ENCODE results near the gene KRTAP1-1.
"Not testable (repeated sequence)": the region's sequence is repeated elsewhere in the genome, so short reads cannot be mapped to it uniquely, and the experiment has no call there.

DNA sequence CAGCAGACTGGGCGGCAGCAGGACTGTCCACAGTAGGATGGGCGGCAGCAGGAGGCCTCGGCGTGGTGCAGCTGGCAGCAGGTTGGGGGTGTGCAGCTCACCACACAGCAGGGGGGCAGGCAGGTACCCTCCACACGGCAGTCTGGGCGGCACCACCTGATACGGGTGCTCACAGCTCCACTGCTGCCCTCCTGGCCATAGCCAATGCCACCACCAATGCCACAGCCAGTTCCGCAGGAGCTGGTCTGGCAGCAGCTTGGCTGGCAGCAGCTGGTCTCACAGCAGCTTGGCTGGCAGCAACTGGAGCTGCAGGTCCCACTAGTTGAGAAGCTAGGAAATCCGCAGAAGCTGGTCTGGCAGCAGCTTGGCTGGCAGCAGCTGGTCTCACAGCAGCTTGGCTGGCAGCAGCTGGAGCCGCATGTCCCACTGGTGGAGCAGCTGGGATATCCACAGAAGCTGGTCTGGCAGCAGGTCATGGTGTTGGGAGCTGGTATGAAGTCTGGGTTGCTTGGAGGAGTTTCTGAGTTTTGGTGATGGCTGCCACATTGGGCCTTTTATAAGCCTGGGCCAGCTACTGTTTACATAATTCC, 6.8 kb downstream of the KRTAP1-1 start, which contains the start of gene KRTAP1-3:
- TF ChIP-seq, protein P1, sequence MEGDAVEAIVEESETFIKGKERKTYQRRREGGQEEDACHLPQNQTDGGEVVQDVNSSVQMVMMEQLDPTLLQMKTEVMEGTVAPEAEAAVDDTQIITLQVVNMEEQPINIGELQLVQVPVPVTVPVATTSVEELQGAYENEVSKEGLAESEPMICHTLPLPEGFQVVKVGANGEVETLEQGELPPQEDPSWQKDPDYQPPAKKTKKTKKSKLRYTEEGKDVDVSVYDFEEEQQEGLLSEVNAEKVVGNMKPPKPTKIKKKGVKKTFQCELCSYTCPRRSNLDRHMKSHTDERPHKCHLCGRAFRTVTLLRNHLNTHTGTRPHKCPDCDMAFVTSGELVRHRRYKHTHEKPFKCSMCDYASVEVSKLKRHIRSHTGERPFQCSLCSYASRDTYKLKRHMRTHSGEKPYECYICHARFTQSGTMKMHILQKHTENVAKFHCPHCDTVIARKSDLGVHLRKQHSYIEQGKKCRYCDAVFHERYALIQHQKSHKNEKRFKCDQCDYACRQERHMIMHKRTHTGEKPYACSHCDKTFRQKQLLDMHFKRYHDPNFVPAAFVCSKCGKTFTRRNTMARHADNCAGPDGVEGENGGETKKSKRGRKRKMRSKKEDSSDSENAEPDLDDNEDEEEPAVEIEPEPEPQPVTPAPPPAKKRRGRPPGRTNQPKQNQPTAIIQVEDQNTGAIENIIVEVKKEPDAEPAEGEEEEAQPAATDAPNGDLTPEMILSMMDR (conservative IDR thresholded peaks at IDR 0.05; ENCODE audit: low read depth, low read length): not testable (repeated sequence)
- not testable (repeated sequence) for TF ChIP-seq EZH2 (IDR thresholded peaks at IDR 0.05; ENCODE audit: low read length, unreplicated experiment); EZH2phosphoT487 (IDR thresholded peaks at IDR 0.05; ENCODE audit: borderline replicate concordance, low read length)

All from PC-3 (cell line).